HK-2 (cell line): ENCODE measurements around the gene MTHFS.

Source experiments
- DNase-seq: peaks from one replicate; pipeline ENCODE4 v3.0.0-alpha.2; 2018; ENCODE audit not compliant: unreplicated experiment

MTHFS gene

DNA sequence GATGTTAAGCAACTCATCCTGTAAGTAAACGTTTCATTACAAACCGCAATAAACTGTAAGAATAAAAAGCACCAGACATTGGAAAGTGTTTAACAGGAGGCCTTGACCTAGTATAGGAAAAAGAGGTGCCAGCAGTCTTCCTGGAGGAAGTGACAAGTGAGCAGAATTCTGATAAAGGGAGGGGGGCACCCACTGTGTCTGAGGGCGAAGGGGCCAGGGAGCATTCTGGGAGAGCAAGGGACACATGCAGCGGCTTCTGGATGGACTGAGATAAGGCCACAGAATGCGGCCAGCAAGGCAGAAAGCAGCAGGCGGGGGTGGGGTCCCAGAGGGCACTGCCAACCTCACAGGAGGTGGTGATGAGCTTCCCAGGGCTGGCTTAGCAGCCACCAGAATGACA, 80.2 kb downstream of the MTHFS start:
- DNase-seq: no peak

DNA sequence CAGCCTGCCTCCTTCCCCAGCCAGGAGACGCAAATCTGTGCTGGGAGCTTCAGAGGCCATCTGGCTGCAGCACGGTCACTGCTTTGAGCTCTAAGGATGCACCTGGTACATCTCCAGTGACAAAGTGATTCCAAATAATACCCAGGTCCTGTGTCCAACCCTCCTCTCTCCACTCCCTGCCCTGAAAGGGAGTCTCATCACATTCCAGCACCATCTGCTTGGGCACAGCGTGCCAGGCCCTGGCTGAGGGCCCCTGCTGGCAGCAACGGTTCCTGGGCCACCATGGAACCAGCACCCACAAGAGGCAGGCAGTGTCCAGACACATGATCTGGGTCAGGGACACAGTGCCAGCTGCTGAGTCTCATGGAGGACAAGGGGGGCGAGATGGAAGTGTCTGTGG, 81.3 kb downstream of the MTHFS start:
- no peak for DNase-seq

DNA sequence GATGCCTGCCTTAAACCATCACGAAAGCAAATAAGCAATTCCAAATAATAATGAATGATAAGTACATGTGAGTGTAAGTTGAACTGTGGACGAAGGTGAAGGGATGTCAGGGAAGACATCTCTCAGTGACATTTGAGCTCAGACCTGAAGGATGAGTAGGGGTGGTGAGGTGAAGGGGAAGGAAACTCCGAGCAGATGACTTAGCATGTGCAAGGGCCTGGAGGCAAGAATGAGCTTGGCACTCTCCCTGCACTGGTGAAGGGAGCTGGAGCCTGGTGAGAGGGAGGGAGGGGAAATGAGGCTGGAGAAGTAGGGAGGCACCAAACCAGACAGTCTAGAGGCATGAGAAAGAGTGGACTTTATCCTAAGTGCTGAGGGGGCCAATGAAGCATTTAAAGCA, 84.3 kb downstream of the MTHFS start:
- DNase-seq: no peak

DNA sequence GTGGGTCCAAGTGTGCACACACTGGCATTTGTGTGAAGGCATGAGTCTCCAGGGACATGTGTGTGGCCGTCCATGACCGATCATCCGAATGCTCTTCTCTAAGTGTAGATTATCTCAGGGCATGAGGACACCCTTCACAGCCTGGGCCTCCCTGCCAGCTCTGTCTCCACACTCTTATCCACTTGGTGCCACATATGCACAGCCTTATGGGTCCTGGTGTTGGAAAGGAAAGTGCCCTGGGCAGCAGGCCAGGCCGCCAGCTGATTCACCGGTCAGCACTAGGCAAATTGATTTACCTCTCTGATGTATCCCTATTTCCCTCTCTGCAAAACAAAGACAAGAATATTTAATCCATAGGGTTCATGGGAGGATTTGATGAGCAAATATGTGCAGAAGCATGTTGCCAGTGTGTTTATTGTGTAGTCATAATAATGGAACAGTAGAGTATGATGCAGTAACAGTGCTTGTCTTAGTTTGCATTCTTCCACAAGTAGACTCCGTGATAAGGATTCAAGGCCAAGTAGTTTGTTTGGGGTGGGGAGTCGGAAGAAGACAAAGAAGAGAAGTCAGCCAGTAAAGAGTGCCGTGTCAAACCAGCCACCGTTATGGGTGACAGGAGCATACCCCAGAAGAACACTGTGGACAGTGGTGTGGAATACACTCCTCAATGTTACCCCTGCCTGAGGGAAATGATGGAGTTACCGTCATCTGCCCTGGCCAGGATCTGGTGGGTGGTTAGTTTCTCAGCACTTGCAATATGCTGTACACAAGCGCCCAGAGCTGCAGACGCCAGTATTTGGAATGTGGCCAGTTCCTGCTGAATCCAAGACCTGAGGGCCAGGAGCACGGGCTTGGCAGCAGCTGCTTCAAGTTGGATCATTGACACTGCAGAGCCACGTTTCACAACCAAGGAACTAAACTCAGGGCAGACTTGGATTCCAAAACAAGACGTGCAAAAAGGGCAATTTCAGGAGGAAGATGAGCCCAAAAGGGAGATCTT, 85.1 kb downstream of the MTHFS start:
- no peak for DNase-seq

DNA sequence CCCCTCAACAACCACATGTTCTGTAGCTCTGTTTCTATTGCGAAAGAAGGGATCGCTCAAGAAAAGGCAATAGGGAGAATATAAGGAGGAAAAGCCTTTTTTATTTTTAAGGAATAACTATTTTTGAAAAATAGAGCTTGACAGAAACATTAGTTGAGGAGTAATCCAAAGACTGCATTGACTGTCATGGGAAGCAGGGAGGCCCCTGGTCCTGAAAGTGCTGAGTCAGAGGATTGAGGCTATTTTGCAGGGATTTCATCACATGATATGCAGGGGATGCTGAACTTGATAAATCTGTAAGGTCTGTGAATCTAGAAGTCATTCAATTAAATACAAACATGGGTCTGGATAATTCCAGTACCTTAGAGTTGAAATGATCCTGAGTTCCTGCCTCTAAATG, 92.0 kb downstream of the MTHFS start:
- no peak for DNase-seq

DNA sequence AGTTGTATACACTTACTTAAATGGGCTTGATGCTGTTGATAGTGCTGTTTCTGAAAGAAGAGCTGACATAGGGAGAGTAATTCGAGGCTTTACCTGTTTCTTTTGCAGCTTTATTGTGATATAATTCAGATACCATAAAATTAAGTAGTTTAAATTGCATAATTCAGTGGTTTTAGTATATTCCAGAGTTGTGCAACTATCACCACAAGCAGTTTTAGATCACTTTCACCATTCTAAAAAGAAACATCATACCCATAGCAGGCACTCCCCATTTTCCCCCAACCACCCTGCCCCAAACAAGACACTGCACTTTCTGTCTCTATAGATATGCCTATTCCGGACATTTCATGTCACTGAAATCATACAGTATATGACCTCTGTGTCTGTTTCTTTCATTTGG, 98.5 kb downstream of the MTHFS start:
- DNase-seq: no peak
